GM15510 (cell line): ENCODE results near the gene CWC15.

Experiments used
- POLR2A ChIP-seq: IDR thresholded peaks from 3 replicates; pipeline ENCODE4 v1.6.1; 2011; ENCODE audit warnings: borderline replicate concordance; ENCODE audit not compliant: insufficient read length; ENCODE audit errors: extremely low read depth

The CWC15 gene

GRCh38 chr11:94928117-94928990, 45.0 kb downstream of the CWC15 start:
- TF ChIP-seq POLR2A: no peak

DNA sequence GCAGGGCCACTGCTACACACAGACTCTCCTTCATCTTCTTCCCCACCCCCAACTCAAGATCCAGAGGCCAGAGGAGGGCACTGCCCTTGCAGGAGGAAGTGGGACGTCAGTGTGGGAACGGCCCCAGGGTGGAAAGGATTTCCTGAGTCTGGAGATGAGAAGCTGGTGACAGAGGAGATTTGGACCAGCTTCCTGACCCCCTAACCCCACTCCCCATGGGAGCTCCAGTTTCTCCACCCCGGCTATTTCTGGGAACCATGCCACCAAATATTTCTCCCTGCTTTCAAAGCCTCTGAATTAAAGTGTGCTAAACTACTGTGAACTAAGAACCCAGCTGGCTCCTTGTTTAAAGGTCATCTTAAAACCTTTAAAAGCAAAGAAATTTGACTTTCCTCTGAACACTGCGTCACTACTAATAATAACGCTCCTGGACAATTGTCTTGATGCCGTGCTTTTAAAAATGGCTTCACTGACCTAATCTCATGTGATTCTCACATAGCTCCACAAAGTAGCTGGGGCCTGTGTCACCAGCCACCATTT, 46.6 kb downstream of the CWC15 start:
- TF ChIP-seq POLR2A: no peak

GRCh38 chr11:94926271-94926625, 47.1 kb downstream of the CWC15 start:
- no peak for TF ChIP-seq POLR2A

DNA sequence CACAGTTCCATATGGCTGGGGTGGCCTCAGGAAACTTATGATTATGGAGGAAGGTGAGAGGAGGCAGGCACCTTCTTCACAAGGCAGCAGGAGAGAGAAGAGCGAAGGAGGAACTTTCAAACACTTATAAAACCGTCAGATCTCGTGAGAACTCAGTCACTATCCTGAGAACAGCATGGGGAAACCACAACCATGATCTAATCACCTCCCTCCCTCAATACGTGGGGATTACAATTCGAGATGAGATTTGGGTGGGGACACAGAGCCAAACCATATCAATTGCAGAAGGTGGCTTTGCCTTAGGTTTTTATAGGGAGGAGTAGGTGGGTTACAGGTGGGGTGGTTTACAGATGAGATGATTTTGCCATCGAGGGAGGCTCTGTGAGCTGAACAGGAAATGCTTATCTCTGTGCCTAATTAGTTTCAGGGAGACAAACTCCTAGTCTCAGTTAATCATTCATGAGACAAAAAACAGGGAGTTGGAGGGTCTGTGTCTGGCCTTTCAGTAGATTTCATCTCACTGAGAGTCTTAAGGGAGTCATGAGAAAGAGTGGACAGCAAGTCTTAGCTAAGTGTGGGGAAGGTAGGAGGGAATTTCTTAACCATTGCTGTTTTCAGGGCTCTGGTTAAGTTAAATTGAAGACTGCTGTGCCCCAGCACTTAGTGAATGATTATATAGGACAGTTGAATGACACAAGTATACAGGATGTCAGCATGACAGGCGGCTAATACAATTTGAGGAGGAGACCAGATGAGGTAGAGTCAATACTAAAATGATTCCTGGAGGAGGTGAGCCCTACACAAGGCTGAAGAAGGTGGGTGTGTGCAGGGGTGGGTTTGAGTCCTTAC, 47.7 kb downstream of the CWC15 start:
- TF ChIP-seq POLR2A: no peak

GRCh38 chr11:94924612-94925011, 48.7 kb downstream of the CWC15 start:
- TF ChIP-seq POLR2A: no peak

DNA sequence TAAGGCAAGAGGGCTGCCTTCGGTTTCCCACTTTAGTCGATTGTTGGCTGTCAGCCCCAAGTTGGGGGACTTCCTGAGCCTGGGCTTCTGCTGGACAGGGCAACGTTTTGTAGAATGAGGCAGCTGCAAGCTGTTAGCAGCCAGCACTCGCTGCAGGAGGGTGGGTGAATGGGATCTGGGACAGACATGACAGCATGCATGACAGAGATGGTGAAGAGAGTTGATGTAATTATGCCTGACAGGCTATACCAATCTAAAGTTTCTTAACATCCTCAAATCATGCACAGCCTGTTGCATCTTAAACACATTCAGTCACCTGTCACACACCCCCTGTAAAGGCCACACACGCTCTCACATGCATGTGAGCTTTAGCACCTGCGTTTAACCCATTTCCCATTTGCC, 49.2 kb downstream of the CWC15 start:
- TF ChIP-seq POLR2A: no peak

DNA sequence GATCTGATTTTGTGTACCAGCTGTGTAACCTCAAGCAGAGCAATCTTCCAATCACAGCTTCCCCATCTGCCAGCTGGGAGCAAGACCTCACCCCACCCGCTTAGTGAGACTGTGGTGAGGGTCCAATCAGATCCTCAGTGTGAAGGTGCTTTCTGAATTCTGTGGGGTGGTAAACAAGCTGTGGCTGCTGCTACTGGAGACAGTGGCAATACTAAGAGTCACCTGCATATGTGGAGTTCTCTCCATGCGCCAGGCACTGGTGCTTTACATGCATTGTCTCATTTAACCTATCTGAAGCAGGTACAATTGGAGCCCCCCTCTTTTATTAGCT, 50.4 kb downstream of the CWC15 start:
- TF ChIP-seq POLR2A: no peak

- no peak for TF ChIP-seq POLR2A
Observed at GRCh38 chr11:94922321-94923003, 50.9 kb downstream of the CWC15 start.

GRCh38 chr11:94920311-94920710, 53.0 kb downstream of the CWC15 start:
- TF ChIP-seq POLR2A: no peak

- no peak for TF ChIP-seq POLR2A
Observed at GRCh38 chr11:94912806-94913205, 60.5 kb downstream of the CWC15 start.
